Measurements from ENCODE around the gene GCC1.

- TF ChIP-seq CTCF (IDR thresholded peaks at IDR 0.05; ENCODE audit: low read depth, low read length, poor library complexity, severe bottlenecking) (no peak), EZH2phosphoT487 (IDR thresholded peaks at IDR 0.05; ENCODE audit: borderline replicate concordance, low read length) (no peak)
Observed at GRCh38 chr7:127618042-127618441, 32.6 kb upstream of the GCC1 start, which contains the start of gene PAX4.

All from DOHH2 (cell line).